ENCODE results near the gene HIPK3.

Gene HIPK3

GRCh38 chr11:33310720-33311500 is 53.7 kb downstream of the HIPK3 start:
- ATAC-seq (no peak), DNase-seq (ENCODE audit: low spot score in 2 of 2) (no peak)
- H3K4me3 Mint-ChIP-seq, result no peak overlapping the region
- no peak overlapping the region for H3K27ac Mint-ChIP-seq
- no peaks in the 10 kb centered on the region for H3K9me3 Mint-ChIP-seq
- H3K4me1 Mint-ChIP-seq, result peaks cover 35% of the 10 kb centered on the region
- H3K36me3 Mint-ChIP-seq, result no peaks in the 10 kb centered on the region

DNA sequence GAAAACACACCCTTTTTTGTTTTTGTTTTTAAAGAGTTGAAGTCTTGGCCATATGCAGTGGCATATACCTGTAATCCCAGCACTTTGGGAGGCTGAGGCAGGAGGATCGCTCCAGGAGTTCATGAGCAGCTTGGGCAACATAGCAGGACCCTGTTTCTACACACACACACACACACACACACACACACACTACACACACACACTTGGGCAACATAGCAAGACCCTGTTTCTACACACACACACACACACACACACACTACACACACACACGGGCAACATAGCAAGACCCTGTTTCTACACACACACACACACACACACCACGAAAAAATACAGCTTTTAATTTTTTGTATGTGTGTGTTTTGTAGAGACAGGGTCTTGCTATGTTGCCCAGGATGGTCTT is 54.5 kb downstream of the HIPK3 start:
- H3K9me3 Mint-ChIP-seq, result no peaks in the 10 kb centered on the region
- no peak for ATAC-seq

DNA sequence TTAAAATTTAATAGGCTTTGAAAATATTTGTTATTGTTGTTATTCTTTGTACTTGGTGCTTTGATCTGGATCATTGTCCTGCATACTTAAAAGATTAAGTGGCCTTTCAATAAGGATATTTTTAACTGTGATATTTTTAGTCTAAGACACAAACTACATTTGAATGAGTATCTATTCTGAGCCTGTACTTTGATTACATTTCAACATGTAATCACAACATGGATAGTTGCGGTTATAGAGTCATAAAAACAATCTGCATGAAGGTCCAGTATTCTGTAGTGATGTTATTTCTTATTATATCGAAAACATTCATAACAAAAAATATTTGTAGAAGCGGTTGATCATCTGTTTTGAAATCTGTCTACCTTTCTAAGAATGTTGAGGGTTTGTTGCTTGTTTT is 58.6 kb downstream of the HIPK3 start:
- no peak overlapping the region for H3K27ac Mint-ChIP-seq
- DNase-seq (ENCODE audit: low spot score in 2 of 2) (no peak), ATAC-seq (no peak)
- H3K36me3 Mint-ChIP-seq, result no peaks in the 10 kb centered on the region
- H3K9me3 Mint-ChIP-seq, result no peaks in the 10 kb centered on the region
- peaks cover 21% of the 10 kb centered on the region for H3K4me1 Mint-ChIP-seq
- no peak overlapping the region for H3K4me3 Mint-ChIP-seq

More for the DNA sequence above, 54.5 kb downstream of the HIPK3 start:
- Mint-ChIP-seq H3K4me1 (peaks cover 35% of the 10 kb centered on the region), H3K36me3 (no peaks in the 10 kb centered on the region), H3K4me3 (no peak overlapping the region), H3K27ac (peak overlapping the region; percentile 55)
- DNase-seq (ENCODE audit: low spot score in 2 of 2), result no peak

DNA sequence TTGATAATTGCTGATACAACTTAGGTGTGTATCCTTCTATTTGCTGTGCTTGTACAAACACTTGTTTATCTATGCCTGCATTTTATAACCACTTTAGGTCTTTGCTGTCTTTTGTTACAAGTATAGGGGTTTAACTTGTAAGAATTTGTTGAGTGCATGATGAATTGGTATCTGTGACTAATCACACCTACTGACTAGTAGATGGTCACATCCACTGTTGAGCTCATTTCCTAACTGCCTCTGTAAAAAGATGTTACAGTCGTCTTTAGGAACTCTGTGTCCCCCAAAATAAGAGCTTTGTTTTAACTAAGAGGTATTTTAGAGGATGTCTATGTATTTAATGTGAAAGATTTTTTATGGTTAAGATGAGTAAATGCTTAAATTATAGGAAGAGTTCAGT is 60.5 kb downstream of the HIPK3 start:
- H3K27ac Mint-ChIP-seq, result peak overlapping the region; percentile 70
- H3K4me3 Mint-ChIP-seq, result no peak overlapping the region
- ATAC-seq (peak; percentile 88), DNase-seq (ENCODE audit: low spot score in 2 of 2) (no peak)
- H3K36me3 Mint-ChIP-seq, result no peaks in the 10 kb centered on the region
- no peaks in the 10 kb centered on the region for H3K9me3 Mint-ChIP-seq
- peaks cover 8% of the 10 kb centered on the region for H3K4me1 Mint-ChIP-seq

DNA sequence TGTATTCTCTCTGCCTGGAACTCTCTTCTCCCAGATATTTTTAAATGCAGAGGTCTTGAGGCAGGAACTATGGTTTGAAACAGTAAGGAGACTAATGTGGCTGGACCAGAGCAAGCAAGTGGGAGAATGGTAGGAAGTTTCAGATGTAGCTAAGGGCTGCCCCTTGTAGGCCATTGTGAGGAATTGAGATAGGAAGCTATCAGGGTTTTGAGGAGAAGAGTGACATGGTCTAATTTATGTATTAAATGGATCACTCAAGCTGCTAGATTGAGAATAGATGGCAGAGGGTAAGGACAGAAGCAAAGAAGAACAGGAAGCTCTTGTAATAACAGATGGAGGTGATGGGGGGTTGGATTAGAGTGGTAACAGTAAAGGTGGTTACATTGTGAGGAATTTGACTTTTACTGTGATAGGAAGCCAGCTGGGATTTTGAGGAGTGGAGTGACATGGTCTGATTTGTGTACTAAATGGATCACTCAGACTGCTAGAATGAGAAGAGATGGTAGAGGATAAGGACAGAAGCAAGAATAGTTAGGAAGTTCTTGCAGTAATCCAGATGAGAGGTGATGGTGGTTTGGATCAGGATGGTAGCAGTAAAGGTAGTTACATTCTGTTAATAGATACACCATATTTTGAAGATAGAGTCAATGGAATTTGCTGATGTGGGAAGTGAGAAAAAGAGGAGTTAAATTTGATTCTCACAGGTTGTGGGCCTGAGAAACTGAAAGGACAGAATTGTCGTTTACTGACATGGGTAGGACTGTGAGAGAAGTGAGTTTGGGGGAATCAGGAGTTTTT is 63.0 kb downstream of the HIPK3 start:
- Mint-ChIP-seq H3K4me3 (no peak overlapping the region), H3K9me3 (no peaks in the 10 kb centered on the region), H3K27ac (no peak overlapping the region), H3K36me3 (no peaks in the 10 kb centered on the region), H3K4me1 (peaks cover 25% of the 10 kb centered on the region)
- ATAC-seq (no peak), DNase-seq (ENCODE audit: low spot score in 2 of 2) (no peak)

DNA sequence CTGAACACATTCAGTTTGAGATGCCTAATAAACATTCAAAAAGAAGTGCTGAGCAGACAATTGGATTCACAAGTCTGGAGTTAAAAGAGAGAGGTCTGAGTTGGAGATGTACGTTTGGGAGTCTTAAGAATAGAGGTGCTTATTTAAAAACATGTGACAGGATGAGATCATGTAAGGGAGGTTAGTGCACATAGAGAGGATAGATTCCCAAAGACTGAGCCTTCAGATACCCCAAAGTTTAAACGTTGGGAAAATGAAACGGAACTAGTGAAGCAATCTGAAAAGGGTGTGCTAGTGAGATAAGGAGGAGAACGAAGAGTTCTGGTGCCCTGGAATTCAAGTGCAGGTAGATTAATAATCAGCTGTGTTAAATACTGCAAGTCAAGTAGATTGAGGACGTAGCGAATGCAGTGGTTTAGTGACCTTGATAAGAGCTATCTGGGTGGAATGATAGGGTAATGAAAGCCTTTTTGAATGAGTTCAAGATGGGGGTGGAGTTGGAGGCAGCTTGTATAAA is 63.7 kb downstream of the HIPK3 start:
- Mint-ChIP-seq H3K9me3 (no peaks in the 10 kb centered on the region), H3K36me3 (no peaks in the 10 kb centered on the region), H3K4me1 (peaks cover 32% of the 10 kb centered on the region), H3K4me3 (no peak overlapping the region), H3K27ac (no peak overlapping the region)
- ATAC-seq (no peak), DNase-seq (ENCODE audit: low spot score in 2 of 2) (no peak)

DNA sequence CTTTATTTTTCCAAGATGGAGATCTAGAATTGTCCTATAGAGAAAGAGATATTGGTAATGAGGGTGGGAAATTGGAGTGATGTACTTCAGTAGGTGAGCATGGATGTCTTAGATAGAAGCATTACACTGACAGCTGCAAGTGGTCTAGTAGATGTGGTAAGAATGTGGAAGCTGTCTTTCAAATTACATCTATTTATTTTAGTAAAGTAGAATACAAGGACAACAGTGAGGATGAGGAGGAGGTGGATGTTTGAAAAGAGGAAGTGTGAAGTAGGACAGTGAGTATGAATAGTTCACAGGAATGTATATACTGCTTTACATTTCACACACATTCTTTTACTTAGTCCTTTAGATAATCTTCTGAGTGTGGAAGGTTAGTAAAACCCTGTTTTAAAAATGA is 64.2 kb downstream of the HIPK3 start:
- H3K27ac Mint-ChIP-seq, result no peak overlapping the region
- no peaks in the 10 kb centered on the region for H3K9me3 Mint-ChIP-seq
- no peak for DNase-seq (ENCODE audit: low spot score in 2 of 2)
- no peaks in the 10 kb centered on the region for H3K36me3 Mint-ChIP-seq
- H3K4me1 Mint-ChIP-seq, result peaks cover 36% of the 10 kb centered on the region
- ATAC-seq, result no peak
- H3K4me3 Mint-ChIP-seq, result no peak overlapping the region

GRCh38 chr11:33323421-33323820 is 66.2 kb downstream of the HIPK3 start:
- no peak for DNase-seq (ENCODE audit: low spot score in 2 of 2)

DNA sequence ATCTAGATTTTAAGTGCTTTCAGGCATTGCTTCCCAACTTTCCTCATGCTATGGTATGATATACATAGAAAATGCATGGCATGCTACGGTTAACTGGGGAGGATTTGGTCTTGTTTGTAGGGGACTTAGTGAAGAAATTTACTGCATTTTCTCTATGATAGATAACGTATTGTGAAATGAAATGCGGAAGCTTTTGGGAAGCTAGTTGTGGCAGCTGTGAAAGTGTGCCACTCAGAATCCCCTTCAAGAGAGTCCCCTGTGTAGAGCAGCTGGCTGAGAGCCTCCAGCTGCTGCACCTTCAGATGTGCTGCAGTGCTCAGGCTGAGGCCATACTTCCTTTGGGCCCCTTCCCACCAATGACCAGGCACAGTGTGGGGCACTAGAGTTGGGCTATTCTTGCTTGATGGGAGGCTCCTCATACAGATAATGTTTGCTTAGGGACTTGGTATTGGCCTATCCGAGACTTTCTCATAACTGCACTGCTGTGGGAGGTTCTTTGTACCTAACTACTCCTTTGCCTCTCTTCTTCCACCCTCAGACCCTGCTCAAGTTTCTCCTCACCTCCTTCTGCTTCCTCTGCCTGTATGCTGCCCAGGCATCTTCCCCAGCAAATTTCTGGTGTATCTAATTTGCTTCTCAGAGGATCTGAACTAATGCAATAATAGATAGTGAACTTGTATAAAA is 67.3 kb downstream of the HIPK3 start:
- no peaks in the 10 kb centered on the region for H3K9me3 Mint-ChIP-seq
- no peak overlapping the region for H3K4me3 Mint-ChIP-seq
- DNase-seq (ENCODE audit: low spot score in 2 of 2) (no peak), ATAC-seq (no peak)
- H3K4me1 Mint-ChIP-seq, result peaks cover 29% of the 10 kb centered on the region
- H3K27ac Mint-ChIP-seq, result peak overlapping the region; percentile 9
- peaks cover 9% of the 10 kb centered on the region for H3K36me3 Mint-ChIP-seq

More at GRCh38 chr11:33323421-33323820, 66.2 kb downstream of the HIPK3 start:
- Mint-ChIP-seq H3K4me3 (no peak overlapping the region), H3K27ac (no peak overlapping the region), H3K36me3 (peaks cover 6% of the 10 kb centered on the region), H3K4me1 (peaks cover 29% of the 10 kb centered on the region), H3K9me3 (no peaks in the 10 kb centered on the region)
- no peak for ATAC-seq

DNA sequence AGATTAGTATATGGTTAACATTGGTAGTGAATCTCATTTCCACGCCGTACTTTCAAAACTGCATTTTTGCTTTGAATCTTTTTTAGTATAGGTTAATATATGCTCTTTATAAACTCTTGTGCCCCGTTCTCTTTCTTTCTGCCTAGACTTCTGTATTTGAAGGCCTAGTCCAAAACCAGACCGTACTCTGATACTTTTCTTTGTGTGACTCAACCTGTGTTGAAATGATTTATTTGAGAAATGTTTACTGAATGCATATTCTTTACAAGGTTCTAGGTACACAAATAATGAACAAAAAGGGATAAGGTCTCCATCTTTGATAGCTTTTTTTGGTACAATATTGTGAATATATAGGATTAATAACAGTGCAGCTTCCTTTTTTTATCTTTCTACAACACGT is 68.3 kb downstream of the HIPK3 start:
- peaks cover 29% of the 10 kb centered on the region for H3K4me1 Mint-ChIP-seq
- DNase-seq (ENCODE audit: low spot score in 2 of 2), result no peak
- no peak for ATAC-seq
- peaks cover 15% of the 10 kb centered on the region for H3K36me3 Mint-ChIP-seq
- no peak overlapping the region for H3K27ac Mint-ChIP-seq
- no peak overlapping the region for H3K4me3 Mint-ChIP-seq
- H3K9me3 Mint-ChIP-seq, result no peaks in the 10 kb centered on the region

DNA sequence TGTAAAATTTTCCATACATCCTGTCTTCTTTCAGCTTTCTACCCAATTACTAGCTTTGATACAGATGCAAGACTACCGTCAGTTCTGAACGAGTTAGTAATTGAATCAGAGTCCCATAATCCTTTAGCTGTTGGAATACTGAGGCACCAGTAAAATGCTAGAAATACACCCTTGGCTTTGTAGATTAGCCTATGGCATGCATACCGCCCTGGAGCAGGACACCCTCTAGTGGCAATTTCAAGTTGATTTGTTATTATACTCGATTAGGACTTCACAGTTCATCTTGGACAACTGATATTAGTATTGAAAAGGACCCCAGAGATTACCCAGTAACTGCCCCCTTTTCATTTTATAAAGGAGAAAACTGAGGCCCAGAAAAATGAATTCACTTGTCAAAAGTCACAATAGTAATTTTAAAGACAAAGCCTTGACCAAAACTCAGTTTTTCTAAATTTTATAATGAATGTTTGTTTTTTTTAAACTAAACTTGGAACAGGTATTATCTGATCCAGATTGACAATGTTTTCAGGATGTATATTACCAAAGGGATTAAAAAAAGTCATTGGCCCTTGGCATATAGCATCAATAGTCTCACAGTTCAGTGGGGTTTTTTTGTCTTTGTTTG is 72.6 kb downstream of the HIPK3 start:
- H3K36me3 Mint-ChIP-seq, result peaks cover 22% of the 10 kb centered on the region
- no peak overlapping the region for H3K4me3 Mint-ChIP-seq
- H3K9me3 Mint-ChIP-seq, result no peaks in the 10 kb centered on the region
- DNase-seq (ENCODE audit: low spot score in 2 of 2) (peak in 1 of 2 donors; percentile 7), ATAC-seq (peak; percentile 71)
- peaks cover 14% of the 10 kb centered on the region for H3K4me1 Mint-ChIP-seq
- H3K27ac Mint-ChIP-seq, result no peak overlapping the region

GRCh38 chr11:33333816-33334215 is 76.6 kb downstream of the HIPK3 start:
- ATAC-seq (no peak), DNase-seq (ENCODE audit: low spot score in 2 of 2) (no peak)
- no peaks in the 10 kb centered on the region for H3K9me3 Mint-ChIP-seq
- H3K4me1 Mint-ChIP-seq, result no peaks in the 10 kb centered on the region
- peaks cover 30% of the 10 kb centered on the region for H3K36me3 Mint-ChIP-seq
- no peak overlapping the region for H3K27ac Mint-ChIP-seq
- no peak overlapping the region for H3K4me3 Mint-ChIP-seq

DNA sequence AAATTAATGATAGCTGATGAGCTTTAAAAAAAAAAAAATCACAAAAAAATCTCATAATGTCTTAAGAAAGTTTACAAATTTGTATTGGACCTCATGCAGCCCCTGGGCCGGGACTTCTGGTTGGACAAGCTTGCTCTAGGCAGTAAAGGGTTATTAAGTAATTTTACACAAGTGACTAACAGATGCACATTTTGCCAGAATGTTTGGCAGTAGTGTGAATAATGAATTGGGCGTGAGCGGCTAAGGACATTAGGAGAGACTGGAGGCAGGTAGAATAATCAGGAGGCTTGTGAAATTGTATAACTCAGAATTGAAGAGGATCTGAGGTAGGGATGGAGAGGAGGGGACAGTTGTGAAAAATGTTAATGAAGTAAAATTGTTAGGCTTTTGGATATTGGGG is 77.4 kb downstream of the HIPK3 start:
- Mint-ChIP-seq H3K4me3 (no peak overlapping the region), H3K27ac (no peak overlapping the region), H3K9me3 (no peaks in the 10 kb centered on the region), H3K36me3 (peaks cover 35% of the 10 kb centered on the region), H3K4me1 (no peaks in the 10 kb centered on the region)
- ATAC-seq, result no peak
- no peak for DNase-seq (ENCODE audit: low spot score in 2 of 2)

DNA sequence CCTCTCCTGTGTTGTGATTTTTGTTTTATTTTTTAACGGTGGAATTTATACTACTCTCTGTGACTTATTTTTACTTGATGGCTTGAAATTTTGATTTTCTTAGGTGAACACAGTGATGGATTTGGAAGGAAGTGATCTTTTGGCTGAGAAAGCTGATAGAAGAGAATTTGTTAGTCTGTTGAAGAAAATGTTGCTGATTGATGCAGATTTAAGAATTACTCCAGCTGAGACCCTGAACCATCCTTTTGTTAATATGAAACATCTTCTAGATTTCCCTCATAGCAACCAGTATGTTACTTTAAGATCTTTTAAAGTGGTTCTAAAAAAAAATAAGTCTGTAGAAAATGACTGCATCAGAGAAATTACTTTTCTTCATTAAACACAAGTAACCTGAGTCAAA is 82.1 kb downstream of the HIPK3 start:
- Mint-ChIP-seq H3K27ac (no peak overlapping the region), H3K4me1 (no peaks in the 10 kb centered on the region), H3K9me3 (no peaks in the 10 kb centered on the region), H3K36me3 (peaks cover 70% of the 10 kb centered on the region), H3K4me3 (no peak overlapping the region)
- DNase-seq (ENCODE audit: low spot score in 2 of 2), result no peak
- no peak for ATAC-seq

- ATAC-seq (no peak), DNase-seq (ENCODE audit: low spot score in 2 of 2) (no peak)
- no peaks in the 10 kb centered on the region for H3K9me3 Mint-ChIP-seq
- peaks cover 91% of the 10 kb centered on the region for H3K36me3 Mint-ChIP-seq
- H3K4me1 Mint-ChIP-seq, result no peaks in the 10 kb centered on the region
- H3K4me3 Mint-ChIP-seq, result no peak overlapping the region
- H3K27ac Mint-ChIP-seq, result no peak overlapping the region
Observed at GRCh38 chr11:33344611-33345010, 87.4 kb downstream of the HIPK3 start.
